ENCODE measurements around the gene RUNX1. TPM values are rescaled to one million over a fixed set of nuclear protein-coding genes. Genes with fewer than 3 reads are reported as not detected.

Gene RUNX1
- total RNA-seq, 1 experiment from 2014 or later, result 55.2 TPM

GRCh38 chr21:34892209-34892608 is 156.9 kb downstream of the RUNX1 start:
- Histone ChIP-seq H3K27me3 (ENCODE audit: low read length) (no peaks in the 10 kb centered on the region), H3K4me1 (ENCODE audit: insufficient read depth, low read length) (0 out of 2 replicates have a peak, but pooled peaks cover 14% of the 10 kb centered on the region), H3K9ac (ENCODE audit: low read length) (no peak overlapping the region), H3K27ac (ENCODE audit: low read length) (no peak overlapping the region), H3K4me2 (ENCODE audit: low read length) (peak overlapping the region; percentile 14), H3K36me3 (ENCODE audit: low read depth, low read length) (no peaks in the 10 kb centered on the region), H3F3A (ENCODE audit: low read length, unreplicated experiment) (no peaks in the 10 kb centered on the region), H3K4me3 (ENCODE audit: low read length) (no peak overlapping the region), H3K9me3 (ENCODE audit: low read length) (no peaks in the 10 kb centered on the region), H4K20me1 (ENCODE audit: low read length) (peaks cover 6% of the 10 kb centered on the region), H2AFZ (ENCODE audit: low read length) (no peak overlapping the region), H3K9me2 (replicated peaks; ENCODE audit: low read length) (no peaks in the 10 kb centered on the region), H3K79me2 (ENCODE audit: low read length) (peaks cover 44% of the 10 kb centered on the region)
- intact Hi-C loops (cut with micrococcal nuclease), result loop anchor here (1.0 to 5.0 kb wide), 2 partner anchors 365 to 948 kb away; no protein-coding TSS in a partner anchor
- no peak for TF ChIP-seq CTCF (conservative IDR thresholded peaks at IDR 0.05; ENCODE audit: low read depth, low read length)
- no peak for TF ChIP-seq EZH2 (IDR thresholded peaks at IDR 0.05; ENCODE audit: low read length, unreplicated experiment)
- TF ChIP-seq EZH2phosphoT487 (IDR thresholded peaks at IDR 0.05; ENCODE audit: borderline replicate concordance, low read length), result no peak
- ChIA-PET POLR2A (ENCODE audit: unreplicated experiment) (interaction anchor here (0.6 kb wide), 2 partner anchors 97 to 155 kb away, joined by 6 to 18 read pairs; no protein-coding TSS in a partner anchor), CTCF (no interaction called here)
- no peak for ATAC-seq
- DNase-seq, result no peak
- BruUV-seq (replicated peaks), result no TSS peak

GRCh38 chr21:34891613-34891943 is 157.5 kb downstream of the RUNX1 start:
- H4K20me1 ChIP-seq (ENCODE audit: low read length), result peaks cover 9% of the 10 kb centered on the region
- H3F3A ChIP-seq (ENCODE audit: low read length, unreplicated experiment), result no peaks in the 10 kb centered on the region
- ChIA-PET CTCF (no interaction called here), POLR2A (ENCODE audit: unreplicated experiment) (no interaction called here)
- no peak overlapping the region for H3K4me2 ChIP-seq (ENCODE audit: low read length)
- H3K4me3 ChIP-seq (ENCODE audit: low read length), result no peak overlapping the region
- no peaks in the 10 kb centered on the region for H3K9me3 ChIP-seq (ENCODE audit: low read length)
- DNase-seq, result no peak
- H2AFZ ChIP-seq (ENCODE audit: low read length), result no peak overlapping the region
- H3K36me3 ChIP-seq (ENCODE audit: low read depth, low read length), result no peaks in the 10 kb centered on the region
- no peak for TF ChIP-seq CTCF (conservative IDR thresholded peaks at IDR 0.05; ENCODE audit: low read depth, low read length)
- BruUV-seq (replicated peaks), result no TSS peak
- H3K79me2 ChIP-seq (ENCODE audit: low read length), result peaks cover 51% of the 10 kb centered on the region
- H3K27me3 ChIP-seq (ENCODE audit: low read length), result no peaks in the 10 kb centered on the region
- ATAC-seq, result no peak
- no peak overlapping the region for H3K27ac ChIP-seq (ENCODE audit: low read length)
- H3K4me1 ChIP-seq (ENCODE audit: insufficient read depth, low read length), result 0 out of 2 replicates have a peak, but pooled peaks cover 14% of the 10 kb centered on the region
- intact Hi-C loops (cut with micrococcal nuclease), result loop anchor here (5.0 kb wide), 1 partner anchor 366 kb away; no protein-coding TSS in a partner anchor
- no peaks in the 10 kb centered on the region for H3K9me2 ChIP-seq (replicated peaks; ENCODE audit: low read length)
- no peak overlapping the region for H3K9ac ChIP-seq (ENCODE audit: low read length)

GRCh38 chr21:34890724-34891612 is 158.1 kb downstream of the RUNX1 start:
- 0 out of 2 replicates have a peak, but pooled peaks cover 14% of the 10 kb centered on the region for H3K4me1 ChIP-seq (ENCODE audit: insufficient read depth, low read length)
- peaks cover 6% of the 10 kb centered on the region; the same call in 1 of the 2 replicates for H3K36me3 ChIP-seq (ENCODE audit: low read depth, low read length)
- H3F3A ChIP-seq (ENCODE audit: low read length, unreplicated experiment), result no peaks in the 10 kb centered on the region
- H4K20me1 ChIP-seq (ENCODE audit: low read length), result peaks cover 15% of the 10 kb centered on the region
- DNase-seq (no peak), ATAC-seq (no peak)
- ChIA-PET POLR2A (ENCODE audit: unreplicated experiment) (no interaction called here), CTCF (interaction anchor here (1.6 kb wide), 1 partner anchor 92 kb away, joined by 6 read pairs; no protein-coding TSS in a partner anchor)
- BruUV-seq (replicated peaks), result no TSS peak
- no peak overlapping the region for H3K9ac ChIP-seq (ENCODE audit: low read length)
- peak overlapping the region; percentile 91; the same call in 1 of the 2 replicates for H3K4me2 ChIP-seq (ENCODE audit: low read length)
- H3K9me3 ChIP-seq (ENCODE audit: low read length), result no peaks in the 10 kb centered on the region
- H2AFZ ChIP-seq (ENCODE audit: low read length), result no peak overlapping the region
- H3K79me2 ChIP-seq (ENCODE audit: low read length), result peaks cover 57% of the 10 kb centered on the region
- H3K27ac ChIP-seq (ENCODE audit: low read length), result no peak overlapping the region
- TF ChIP-seq CTCF (conservative IDR thresholded peaks at IDR 0.05; ENCODE audit: low read depth, low read length), result no peak
- TF ChIP-seq EZH2phosphoT487 (IDR thresholded peaks at IDR 0.05; ENCODE audit: borderline replicate concordance, low read length), result no peak
- TF ChIP-seq EZH2 (IDR thresholded peaks at IDR 0.05; ENCODE audit: low read length, unreplicated experiment), result no peak
- intact Hi-C loops (cut with micrococcal nuclease), result loop anchor here (1.0 to 5.0 kb wide), 2 partner anchors 366 to 509 kb away; no protein-coding TSS in a partner anchor
- H3K27me3 ChIP-seq (ENCODE audit: low read length), result no peaks in the 10 kb centered on the region
- no peak overlapping the region for H3K4me3 ChIP-seq (ENCODE audit: low read length)
- H3K9me2 ChIP-seq (replicated peaks; ENCODE audit: low read length), result no peaks in the 10 kb centered on the region
